Astrocyte (in vitro differentiated cells and primary cell): ENCODE data around the gene P2RX5. TPM values are rescaled to one million over a fixed set of nuclear protein-coding genes. Genes with fewer than 3 reads are reported as not detected.

Experiments used
- DNase-seq: peaks from one replicate; pipeline ENCODE4 v3.0.0-alpha.2; 2010; ENCODE audit warnings: low read depth
- FAIRE-seq: peaks from 2 replicates; lab custom pipeline; 2011; peaks lifted over from hg19 to GRCh38; lab: Jason Lieb, UNC
- H2AFZ ChIP-seq: 2 replicates; pipeline ENCODE4 v1.6.0; 2012; ENCODE audit warnings: low read depth, low read length, inconsistent platforms
- H3K27ac ChIP-seq: 2 replicates; pipeline ENCODE4 v1.5.1; 2011; ENCODE audit warnings: low read depth, low read length, inconsistent platforms
- H3K27me3 ChIP-seq: 2 replicates; pipeline ENCODE4 v1.6.0; 2011; ENCODE audit warnings: low read length, inconsistent platforms; ENCODE audit not compliant: insufficient read depth
- H3K36me3 ChIP-seq: 2 replicates; pipeline ENCODE4 v1.5.1; 2011; ENCODE audit warnings: low read length, inconsistent platforms; ENCODE audit not compliant: insufficient read depth
- H3K4me1 ChIP-seq: 2 replicates; pipeline ENCODE4 v1.5.1; 2011; ENCODE audit warnings: low read length, inconsistent platforms; ENCODE audit not compliant: insufficient read depth
- H3K4me2 ChIP-seq: 2 replicates; pipeline ENCODE4 v1.6.0; 2012; ENCODE audit warnings: low read length, inconsistent platforms
- H3K4me3 ChIP-seq: 2 replicates; pipeline ENCODE4 v1.5.1; 2011; ENCODE audit warnings: low read depth, mild to moderate bottlenecking, low read length, inconsistent platforms; ENCODE audit not compliant: insufficient read depth
- H3K79me2 ChIP-seq: 2 replicates; pipeline ENCODE4 v1.6.0; 2012; ENCODE audit warnings: mild to moderate bottlenecking, low read length, inconsistent platforms; ENCODE audit not compliant: insufficient read depth
- H3K9ac ChIP-seq: 2 replicates; pipeline ENCODE4 v1.6.0; 2012; ENCODE audit warnings: mild to moderate bottlenecking, low read length, inconsistent platforms
- H3K9me3 ChIP-seq: 2 replicates; pipeline ENCODE4 v1.5.1; 2012; ENCODE audit warnings: low read depth, mild to moderate bottlenecking, low read length, inconsistent platforms; ENCODE audit not compliant: insufficient read depth
- H4K20me1 ChIP-seq: 2 replicates; pipeline ENCODE4 v1.6.0; 2012; ENCODE audit warnings: low read length, inconsistent platforms; ENCODE audit not compliant: insufficient read depth
- H3K27ac Mint-ChIP-seq: one replicate; pipeline ENCODE4 v1.8.0; 2021; ENCODE audit warnings: mild to moderate bottlenecking, mixed read lengths; ENCODE audit not compliant: unreplicated experiment
- H3K27me3 Mint-ChIP-seq: one replicate; pipeline ENCODE4 v1.8.0; 2021; ENCODE audit warnings: low read depth, mixed read lengths; ENCODE audit not compliant: unreplicated experiment
- H3K36me3 Mint-ChIP-seq: one replicate; pipeline ENCODE4 v1.8.0; 2021; ENCODE audit warnings: low read depth, mixed read lengths; ENCODE audit not compliant: unreplicated experiment
- H3K4me1 Mint-ChIP-seq: one replicate; pipeline ENCODE4 v1.8.0; 2021; ENCODE audit warnings: low read depth, mixed read lengths; ENCODE audit not compliant: unreplicated experiment
- H3K4me3 Mint-ChIP-seq: one replicate; pipeline ENCODE4 v1.8.0; 2021; ENCODE audit warnings: mild to moderate bottlenecking, moderate library complexity, mixed read lengths; ENCODE audit not compliant: unreplicated experiment
- H3K9me3 Mint-ChIP-seq: one replicate; pipeline ENCODE4 v1.8.0; 2021; ENCODE audit warnings: mild to moderate bottlenecking, mixed read lengths; ENCODE audit not compliant: unreplicated experiment
- CTCF ChIP-seq: IDR thresholded peaks from 2 replicates; pipeline ENCODE4 v1.5.1; 2011; ENCODE audit warnings: low read depth, mild to moderate bottlenecking, inconsistent platforms, low read length, moderate library complexity; ENCODE audit not compliant: insufficient read depth
- EZH2 ChIP-seq: IDR thresholded peaks from 2 replicates; pipeline ENCODE4 v1.6.1; 2012; ENCODE audit warnings: mild to moderate bottlenecking, low read length, inconsistent platforms; ENCODE audit not compliant: insufficient read depth
- total RNA-seq: library from RNA; stranded (reverse); gene quantifications from 2 replicates; pipeline ENCODE4 v1.2.1, GENCODE V29; 2021

P2RX5 gene
- total RNA-seq, 1 donor from 2014 or later = 2.4 TPM

GRCh38 chr17:3685174-3685573 is 10.8 kb downstream of the P2RX5 start:
- no peak for TF ChIP-seq CTCF
- no peak for TF ChIP-seq EZH2
- DNase-seq = no peak
- H3K4me1 Mint-ChIP-seq = no peaks in the 10 kb centered on the region

DNA sequence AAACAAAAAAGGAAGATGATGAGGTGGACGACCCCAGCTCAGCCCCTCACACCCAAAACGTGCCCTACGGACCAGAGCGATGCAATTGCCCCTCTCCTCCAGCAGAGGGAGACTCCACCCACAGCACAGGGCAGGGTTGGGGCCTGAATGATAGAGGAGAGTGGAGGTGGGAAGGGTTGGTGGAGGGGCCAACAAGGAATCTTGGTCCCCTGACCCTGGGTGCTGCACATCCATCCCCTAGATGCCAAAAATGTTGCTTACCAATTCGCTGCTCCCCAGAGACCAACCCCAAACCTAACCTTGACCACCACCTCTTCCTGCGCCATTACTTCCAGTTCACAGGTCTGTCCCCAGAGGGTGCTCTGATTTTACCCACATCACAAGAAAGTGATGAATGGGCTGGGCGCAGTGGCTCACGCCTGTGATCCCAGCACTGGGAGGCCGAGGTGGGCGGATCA is 12.9 kb downstream of the P2RX5 start:
- Mint-ChIP-seq H3K27ac (no peak overlapping the region), H3K9me3 (no peaks in the 10 kb centered on the region), H3K36me3 (peaks cover 2% of the 10 kb centered on the region), H3K27me3 (peaks cover 11% of the 10 kb centered on the region), H3K4me1 (peaks cover 5% of the 10 kb centered on the region), H3K4me3 (no peak overlapping the region)
- H3K9me3 ChIP-seq = no peaks in the 10 kb centered on the region
- DNase-seq = no peak
- H4K20me1 ChIP-seq = no peaks in the 10 kb centered on the region
- H3K36me3 ChIP-seq = no peaks in the 10 kb centered on the region
- H3K9ac ChIP-seq = no peak overlapping the region
- H3K4me1 ChIP-seq = peaks cover 8% of the 10 kb centered on the region
- no peak overlapping the region for H3K4me2 ChIP-seq
- no peak overlapping the region for H3K4me3 ChIP-seq
- H3K27ac ChIP-seq = no peak overlapping the region
- no peak for TF ChIP-seq EZH2
- TF ChIP-seq CTCF = peak; percentile 79
- H3K27me3 ChIP-seq = peaks cover 17% of the 10 kb centered on the region
- no peaks in the 10 kb centered on the region for H3K79me2 ChIP-seq
- H2AFZ ChIP-seq = no peak overlapping the region
- FAIRE-seq = no peak

More at GRCh38 chr17:3685174-3685573, 10.8 kb downstream of the P2RX5 start:
- Histone ChIP-seq H3K27ac (no peak overlapping the region), H3K4me2 (no peak overlapping the region), H3K4me1 (no peaks in the 10 kb centered on the region), H3K79me2 (no peaks in the 10 kb centered on the region), H3K4me3 (no peak overlapping the region), H4K20me1 (no peaks in the 10 kb centered on the region), H3K27me3 (peaks cover 19% of the 10 kb centered on the region), H2AFZ (no peak overlapping the region), H3K9me3 (no peaks in the 10 kb centered on the region), H3K9ac (no peak overlapping the region), H3K36me3 (no peaks in the 10 kb centered on the region)
- no peak for FAIRE-seq
- Mint-ChIP-seq H3K27me3 (peaks cover 18% of the 10 kb centered on the region), H3K36me3 (peaks cover 2% of the 10 kb centered on the region), H3K9me3 (no peaks in the 10 kb centered on the region), H3K4me3 (no peak overlapping the region), H3K27ac (no peak overlapping the region)

- Histone ChIP-seq H3K9me3 (no peaks in the 10 kb centered on the region), H2AFZ (no peak overlapping the region), H3K4me1 (peaks cover 10% of the 10 kb centered on the region), H3K79me2 (no peaks in the 10 kb centered on the region), H3K4me3 (no peak overlapping the region), H3K9ac (no peak overlapping the region), H3K4me2 (no peak overlapping the region), H3K27me3 (peaks cover 15% of the 10 kb centered on the region), H3K27ac (no peak overlapping the region), H4K20me1 (no peaks in the 10 kb centered on the region), H3K36me3 (no peaks in the 10 kb centered on the region)
- Mint-ChIP-seq H3K27me3 (peaks cover 11% of the 10 kb centered on the region), H3K4me1 (peaks cover 11% of the 10 kb centered on the region), H3K9me3 (no peaks in the 10 kb centered on the region), H3K4me3 (no peak overlapping the region), H3K36me3 (peaks cover 4% of the 10 kb centered on the region), H3K27ac (no peak overlapping the region)
- no peak for DNase-seq
- no peak for TF ChIP-seq CTCF
- no peak for TF ChIP-seq EZH2
- no peak for FAIRE-seq
Observed at GRCh38 chr17:3682033-3682432, 13.9 kb downstream of the P2RX5 start.
